HG03342 (cell line): ENCODE measurements around the gene IQCM.
"Not testable (repeated sequence)": the region's sequence is repeated elsewhere in the genome, so short reads cannot be mapped to it uniquely, and the experiment has no call there.

Experiments used
- ATAC-seq: cut with Tn5 transposase; IDR thresholded peaks from one replicate; pipeline ENCODE4 v1.9.1; 2021; ENCODE audit warnings: mild to moderate bottlenecking, moderate library complexity; ENCODE audit not compliant: unreplicated experiment

IQCM gene

GRCh38 chr4:149584722-149585121 lies 230.9 kb downstream of the IQCM start:
- ATAC-seq = no peak

- no peak for ATAC-seq
These were observed 240.7 kb downstream of the IQCM start for GRCh38 chr4:149574971-149575370.

- ATAC-seq = no peak
These were observed 242.9 kb downstream of the IQCM start for GRCh38 chr4:149572716-149573115.

- no peak for ATAC-seq
These were observed 259.8 kb downstream of the IQCM start for GRCh38 chr4:149555799-149556198.

- ATAC-seq = no peak
These were observed 260.5 kb downstream of the IQCM start for GRCh38 chr4:149555146-149555545.

GRCh38 chr4:149553959-149554520 lies 261.6 kb downstream of the IQCM start:
- ATAC-seq = no peak

GRCh38 chr4:149552601-149553000 lies 263.0 kb downstream of the IQCM start:
- no peak for ATAC-seq

- ATAC-seq = no peak
These were observed 265.7 kb downstream of the IQCM start for GRCh38 chr4:149549911-149550310.

- no peak for ATAC-seq
These were observed 280.9 kb downstream of the IQCM start for GRCh38 chr4:149534779-149535178.

- ATAC-seq = no peak
These were observed 283.8 kb downstream of the IQCM start for GRCh38 chr4:149531861-149532260.

GRCh38 chr4:149523039-149523438 lies 292.6 kb downstream of the IQCM start:
- no peak for ATAC-seq

- no peak for ATAC-seq
These were observed 293.8 kb downstream of the IQCM start for GRCh38 chr4:149521611-149522425.

- no peak for ATAC-seq
These were observed 297.2 kb downstream of the IQCM start for GRCh38 chr4:149518471-149518870.

GRCh38 chr4:149513081-149513480 lies 302.6 kb downstream of the IQCM start:
- no peak for ATAC-seq

GRCh38 chr4:149512501-149512900 lies 303.1 kb downstream of the IQCM start:
- ATAC-seq = no peak

GRCh38 chr4:149511558-149512298 lies 303.9 kb downstream of the IQCM start:
- ATAC-seq = no peak

GRCh38 chr4:149507309-149507708 lies 308.3 kb downstream of the IQCM start:
- not testable (repeated sequence) for ATAC-seq

GRCh38 chr4:149500806-149501205 lies 314.8 kb downstream of the IQCM start:
- ATAC-seq = no peak

- ATAC-seq = no peak
These were observed 315.9 kb downstream of the IQCM start for GRCh38 chr4:149499726-149500125.

- no peak for ATAC-seq
These were observed 317.4 kb downstream of the IQCM start for GRCh38 chr4:149498246-149498645.

GRCh38 chr4:149493492-149493891 lies 322.2 kb downstream of the IQCM start:
- ATAC-seq = no peak

- ATAC-seq = no peak
These were observed 326.3 kb downstream of the IQCM start for GRCh38 chr4:149489321-149489720.
